HepG2 (cell line): Measurements from ENCODE around the gene ZBTB32. TPM values are rescaled to one million over a fixed set of nuclear protein-coding genes. Genes with fewer than 3 reads are reported as not detected.

Experiments used
- AHDC1 ChIP-seq: sonication (generic); formaldehyde crosslinking; IDR thresholded peaks from 2 replicates; pipeline ENCODE4 v1.5.1; 2020; ENCODE audit warnings: mild to moderate bottlenecking, missing genetic modification reagents, borderline replicate concordance
- IKZF1 ChIP-seq: fragments of 450-650 bp; IDR thresholded peaks from 2 replicates; pipeline ENCODE4 v1.7.1; 2016
- KLF15 ChIP-seq: sonication (generic); formaldehyde crosslinking; IDR thresholded peaks from 2 replicates; pipeline ENCODE4 v1.8.1; 2023; ENCODE audit warnings: borderline replicate concordance, mild to moderate bottlenecking, inconsistent platforms, missing genetic modification reagents, mixed read lengths
- KLF9 ChIP-seq: IDR thresholded peaks from 2 replicates; pipeline ENCODE4 v1.6.1; 2016; ENCODE audit warnings: low read depth
- MAFF ChIP-seq: IDR thresholded peaks from 2 replicates; pipeline ENCODE4 v1.6.1; 2011; ENCODE audit warnings: low read depth, low read length, improper control_type of control experiment
- MTF2 ChIP-seq: sonication (generic); formaldehyde crosslinking; IDR thresholded peaks from 2 replicates; pipeline ENCODE4 v1.5.0; 2020; ENCODE audit warnings: missing genetic modification reagents, borderline replicate concordance
- NFRKB ChIP-seq: fragments of 450-650 bp; IDR thresholded peaks from 2 replicates; pipeline ENCODE4 v1.6.1; 2017
- PRPF4 ChIP-seq: fragments of 200-400 bp; formaldehyde crosslinking; IDR thresholded peaks from 2 replicates; pipeline ENCODE4 v1.6.1; 2016; ENCODE audit warnings: low read length, low read depth; ENCODE audit not compliant: poor library complexity, severe bottlenecking
- SETDB1 ChIP-seq: sonication (generic); formaldehyde crosslinking; IDR thresholded peaks from 2 replicates; pipeline ENCODE4 v1.5.1; 2020; ENCODE audit warnings: missing genetic modification reagents, mild to moderate bottlenecking, borderline replicate concordance
- UBTF ChIP-seq: sonication (generic); formaldehyde crosslinking; IDR thresholded peaks from 2 replicates; pipeline ENCODE4 v1.4.0; 2020; ENCODE audit warnings: mild to moderate bottlenecking, missing genetic modification reagents
- ZFP82 ChIP-seq: sonication (generic); formaldehyde crosslinking; IDR thresholded peaks from 2 replicates; pipeline ENCODE4 v1.5.1; 2020; ENCODE audit warnings: mild to moderate bottlenecking, missing genetic modification reagents, borderline replicate concordance
- ZNF142 ChIP-seq: sonication (generic); formaldehyde crosslinking; IDR thresholded peaks from 2 replicates; pipeline ENCODE4 v1.4.0; 2020; ENCODE audit warnings: missing genetic modification reagents
- ZNF44 ChIP-seq: sonication (generic); formaldehyde crosslinking; IDR thresholded peaks from 2 replicates; pipeline ENCODE4 v1.5.1; 2020; ENCODE audit warnings: mild to moderate bottlenecking, missing genetic modification reagents
- ZNF580 ChIP-seq: IDR thresholded peaks from 2 replicates; pipeline ENCODE4 v1.6.1; 2016; ENCODE audit warnings: low read depth, borderline replicate concordance
- ZNF761 ChIP-seq: sonication (generic); formaldehyde crosslinking; conservative IDR thresholded peaks from 2 replicates; pipeline ENCODE4 v1.4.0; 2020; ENCODE audit warnings: mild to moderate bottlenecking, missing genetic modification reagents
- ZNF850 ChIP-seq: sonication (generic); formaldehyde crosslinking; conservative IDR thresholded peaks from 2 replicates; pipeline ENCODE4 v1.9.0; 2021; ENCODE audit warnings: mild to moderate bottlenecking, missing genetic modification reagents
- polyA plus RNA-seq, 8 experiments: library from polyadenylated mRNA; depleted of rRNA in 3 of 8; stranded (reverse) in 7 of 8; unstranded in 1 of 8; fragments of >200 nt; fragmentation: Illumina TruSeq in 4 of 8; extraction: Trizol in 4 of 8; gene quantifications; 2 replicates each; pipeline versions ENCODE4 v1.2.1 to v1.2.3, GENCODE V29; 2011 to 2016; ENCODE audit warnings: low read depth in 4 of 8, missing spikeins in 1 of 8, mixed read lengths in 1 of 8; ENCODE audit not compliant: insufficient read depth in 1 of 8
- total RNA-seq, 5 experiments: library from RNA; depleted of rRNA; stranded (reverse); fragments of >200 nt; fragmentation: Illumina TruSeq; extraction: Trizol; gene quantifications; 2 replicates each; pipeline ENCODE4 v1.2.3, GENCODE V29; 2016; ENCODE audit warnings: low read depth in 1 of 5

Gene ZBTB32
- total and polyA plus RNA-seq, 2 of the 13 experiments (the other 11 are each of a cell fraction or from before 2014, with no cell fraction given), result not detected

- TF ChIP-seq AHDC1 (CRISPR knock-in tag) (no peak), MAFF (no peak), ZNF761 (CRISPR knock-in tag) (no peak), ZNF850 (CRISPR knock-in tag) (no peak), MTF2 (CRISPR knock-in tag) (no peak), KLF9 (CRISPR knock-in tag) (no peak), IKZF1 (no peak), UBTF (CRISPR knock-in tag) (no peak), ZNF44 (CRISPR knock-in tag) (no peak), ZNF580 (CRISPR knock-in tag) (no peak), SETDB1 (CRISPR knock-in tag) (no peak), ZNF142 (CRISPR knock-in tag) (no peak), PRPF4 (no peak), NFRKB (no peak), KLF15 (CRISPR knock-in tag) (no peak), ZFP82 (CRISPR knock-in tag) (no peak)
These were observed 15.2 kb downstream of the ZBTB32 start (continued) for GRCh38 chr19:35719402-35720162.
